ENCODE measurements around the gene SMYD3.

- TF ChIP-seq POLR2A (IDR thresholded peaks at IDR 0.05) (no peak), CTCF (IDR thresholded peaks at IDR 0.05) (no peak)
These were observed 189.1 kb downstream of the SMYD3 start for GRCh38 chr1:246318036-246318359.

Data from heart left ventricle (tissue), 13 donors.